GM18861 (cell line): ENCODE data around the gene ZNRF3.
"Not testable (repeated sequence)": the region's sequence is repeated elsewhere in the genome, so short reads cannot be mapped to it uniquely, and the experiment has no call there.

Source experiments
- ATAC-seq: cut with Tn5 transposase; IDR thresholded peaks from one replicate; pipeline ENCODE4 v1.9.1; 2021; ENCODE audit not compliant: unreplicated experiment

Gene ZNRF3

GRCh38 chr22:28905256-28905832, 22.0 kb downstream of the ZNRF3 start:
- ATAC-seq: no peak

- ATAC-seq: no peak
These were observed 22.9 kb downstream of the ZNRF3 start for GRCh38 chr22:28906312-28906711.

GRCh38 chr22:28907311-28908008, 24.1 kb downstream of the ZNRF3 start:
- ATAC-seq: peak; percentile 73

- ATAC-seq: not testable (repeated sequence)
These were observed 25.4 kb downstream of the ZNRF3 start for GRCh38 chr22:28908810-28909209.

- no peak for ATAC-seq
These were observed 26.0 kb downstream of the ZNRF3 start for GRCh38 chr22:28909375-28909774.

GRCh38 chr22:28910569-28911303, 27.4 kb downstream of the ZNRF3 start:
- no peak for ATAC-seq

- no peak for ATAC-seq
These were observed 27.9 kb downstream of the ZNRF3 start for GRCh38 chr22:28911304-28911690.

GRCh38 chr22:28911777-28912669, 28.7 kb downstream of the ZNRF3 start:
- no peak for ATAC-seq

- ATAC-seq: no peak
These were observed 30.8 kb downstream of the ZNRF3 start for GRCh38 chr22:28914201-28914600.

GRCh38 chr22:28915969-28916368, 32.6 kb downstream of the ZNRF3 start:
- ATAC-seq: no peak

- no peak for ATAC-seq
These were observed 34.6 kb downstream of the ZNRF3 start for GRCh38 chr22:28917747-28918549.

GRCh38 chr22:28918550-28919271, 35.3 kb downstream of the ZNRF3 start:
- no peak for ATAC-seq

- no peak for ATAC-seq
These were observed 37.6 kb downstream of the ZNRF3 start for GRCh38 chr22:28920757-28921584.

- no peak for ATAC-seq
These were observed 38.2 kb downstream of the ZNRF3 start for GRCh38 chr22:28921585-28921879.

GRCh38 chr22:28922540-28923244, 39.3 kb downstream of the ZNRF3 start:
- ATAC-seq: no peak

GRCh38 chr22:28923826-28924732, 40.7 kb downstream of the ZNRF3 start:
- no peak for ATAC-seq

GRCh38 chr22:28925916-28926315, 42.5 kb downstream of the ZNRF3 start:
- no peak for ATAC-seq
